Measurements from ENCODE around the gene ATP8A2. TPM values are rescaled to one million over a fixed set of nuclear protein-coding genes. Genes with fewer than 3 reads are reported as not detected.

Gene ATP8A2
- total and polyA plus RNA-seq, 10 of the 15 experiments (the other 5 are each of a cell fraction or from before 2014, with no cell fraction given), result 0.01 to 0.04 (median 0.04) TPM; not detected in 7

- DNase-seq (ENCODE audit: low read depth, low spot score) (no peak), FAIRE-seq (no peak), ATAC-seq (no peak)
- Histone ChIP-seq H4K20me1 (ENCODE audit: control insufficient read depth, insufficient read depth) (no peaks in the 10 kb centered on the region), H3K36me3 (ENCODE audit: control insufficient read depth in 2 of 2, insufficient read depth in 2 of 2, low read length in 1 of 2) (no peaks in the 10 kb centered on the region), H3K9ac (ENCODE audit: control insufficient read depth, insufficient read depth, low read length) (no peak overlapping the region), H3K79me2 (ENCODE audit: control insufficient read depth, insufficient read depth, low read length) (no peaks in the 10 kb centered on the region), H3K27ac (ENCODE audit: control insufficient read depth, insufficient read depth) (no peak overlapping the region), H3K4me2 (ENCODE audit: control insufficient read depth, insufficient read depth) (no peak overlapping the region), H3K4me1 (ENCODE audit: control insufficient read depth, insufficient read depth, low read length) (no peaks in the 10 kb centered on the region), H3K4me3 (no peak overlapping the region), H3K27me3 (replicated peaks in 1 of 2; ENCODE audit: control insufficient read depth in 2 of 2, insufficient read depth in 2 of 2, low read length in 1 of 2) (no peaks in the 10 kb centered on the region; a peak in 2 of 4 replicates), H3K9me3 (replicated peaks; ENCODE audit: control insufficient read depth, insufficient read depth, low read length) (no peaks in the 10 kb centered on the region; the same call in 2 of the 3 replicates), H2AFZ (ENCODE audit: control insufficient read depth, low read depth, low read length) (no peak overlapping the region)
- BruUV-seq (replicated peaks), result no TSS peak
- in situ Hi-C loops (cut with MboI), result no loop called here
- intact Hi-C loops (cut with micrococcal nuclease; ENCODE audit: unreplicated experiment), result no loop called here
- TF ChIP-seq GABPA (IDR thresholded peaks at IDR 0.05; ENCODE audit: low read depth), result no peak
- no peak for TF ChIP-seq NRF1 (conservative IDR thresholded peaks at IDR 0.05; ENCODE audit: low read depth, low read length)
- TF ChIP-seq IKZF1 (conservative IDR thresholded peaks at IDR 0.05), result no peak
- TF ChIP-seq SMARCA5 (IDR thresholded peaks at IDR 0.05), result no peak
- no peak for TF ChIP-seq STAT1 (conservative IDR thresholded peaks at IDR 0.05)
- no peak for TF ChIP-seq RCOR1 (conservative IDR thresholded peaks at IDR 0.05; ENCODE audit: low read depth, low read length)
- no peak for TF ChIP-seq ZNF687 (IDR thresholded peaks at IDR 0.05)
- no peak for TF ChIP-seq ATF2 (IDR thresholded peaks at IDR 0.05; ENCODE audit: low read length)
- TF ChIP-seq POLR2A (IDR thresholded peaks at IDR 0.05; ENCODE audit: low read depth, low read length), result no peak; the same call in 1 of the 2 replicates
- TF ChIP-seq HDAC6 (IDR thresholded peaks at IDR 0.05; ENCODE audit: unreplicated experiment), result no peak
- no peak for TF ChIP-seq ZBTB4 (CRISPR knock-in tag; IDR thresholded peaks at IDR 0.05)
- TF ChIP-seq ZNF622 (IDR thresholded peaks at IDR 0.05), result no peak
- TF ChIP-seq GATAD2B (conservative IDR thresholded peaks at IDR 0.05; ENCODE audit: low read depth), result no peak
- no peak for TF ChIP-seq ZZZ3 (IDR thresholded peaks at IDR 0.05; ENCODE audit: control insufficient read depth, insufficient read length, low read depth)
- TF ChIP-seq DPF2 (IDR thresholded peaks at IDR 0.05), result no peak
- no peak for TF ChIP-seq POU2F2 (IDR thresholded peaks at IDR 0.05; ENCODE audit: borderline replicate concordance, low read depth, low read length)
- TF ChIP-seq MYB (IDR thresholded peaks at IDR 0.05; ENCODE audit: borderline replicate concordance, low read depth, low read length), result no peak
- TF ChIP-seq ESRRA (IDR thresholded peaks at IDR 0.05; ENCODE audit: low read length), result no peak
- ChIA-PET CTCF (no interaction called here), RAD21 (ENCODE audit: unreplicated experiment) (no interaction called here), SMC1A (ENCODE audit: uncharacterized antibody, unreplicated experiment) (no interaction called here), POLR2A (no interaction called here)
- 23% methylated on average over 42 of the region's 53 CpGs for WGBS (ENCODE audit: insufficient coverage, insufficient replicate concordance, low lambda C conversion rate, missing lambda C conversion rate)
These were observed 640.4 kb downstream of the ATP8A2 start for GRCh38 chr13:26011996-26012821.

All from GM12878 (cell line).